NCI-H1417 (cell line): ENCODE measurements around the gene ECD.

Experiments
- DNase-seq, 3 experiments: peaks; one replicate each; lab custom pipeline; 2025; lab: John Stamatoyannopoulos, UW

Gene ECD

DNA sequence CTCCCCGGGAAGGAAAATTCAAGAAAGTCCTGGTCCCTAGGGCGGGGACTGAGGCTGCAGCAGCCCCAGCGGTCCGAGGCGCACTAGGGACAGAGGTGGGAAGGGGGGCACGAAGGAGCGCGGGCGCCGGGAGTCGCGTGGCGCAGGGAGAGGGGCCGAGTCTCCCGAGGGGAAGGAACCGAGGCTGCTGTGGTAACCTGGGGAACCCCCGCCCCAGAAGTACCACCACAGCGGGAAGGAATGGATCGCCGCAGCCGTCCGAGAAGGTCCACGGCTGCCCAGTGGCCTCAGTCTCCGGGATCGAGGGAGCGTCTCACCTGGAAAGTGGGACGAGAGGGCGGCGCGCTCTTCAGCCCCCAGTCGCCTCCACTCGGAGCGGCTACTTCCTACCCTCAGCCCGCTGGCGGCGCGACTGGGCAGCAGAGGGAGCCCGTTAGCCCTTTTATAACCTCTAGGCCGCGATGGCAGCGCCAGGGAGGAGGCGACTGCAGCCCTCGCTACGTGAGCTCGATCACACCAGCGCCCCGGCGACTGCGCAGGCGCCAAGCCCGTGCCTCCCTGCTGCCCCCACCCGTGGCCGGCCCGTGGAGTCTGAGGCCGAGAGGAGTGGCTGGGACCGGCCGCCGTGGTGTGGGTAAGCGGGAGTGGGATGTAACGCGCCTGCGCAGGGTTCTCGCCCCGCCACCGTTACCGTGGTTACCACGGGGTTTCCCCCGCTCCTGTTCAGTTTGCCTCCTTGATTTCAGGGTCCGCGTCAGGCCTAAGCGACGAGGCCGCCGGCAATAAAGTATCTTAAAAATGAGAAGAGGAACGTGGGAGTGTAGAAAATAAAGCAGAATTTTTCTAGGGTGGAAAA lies 71.1 kb downstream of the ECD start, which contains the start of gene P4HA1:
P4HA1 (minus strand) TSS at position 418 of the 856 bp plus-strand sequence. CDS start 21,983 bp downstream, outside the sequence.
- DNase-seq, result peak; percentile 86 to 96 (median 91)

DNA sequence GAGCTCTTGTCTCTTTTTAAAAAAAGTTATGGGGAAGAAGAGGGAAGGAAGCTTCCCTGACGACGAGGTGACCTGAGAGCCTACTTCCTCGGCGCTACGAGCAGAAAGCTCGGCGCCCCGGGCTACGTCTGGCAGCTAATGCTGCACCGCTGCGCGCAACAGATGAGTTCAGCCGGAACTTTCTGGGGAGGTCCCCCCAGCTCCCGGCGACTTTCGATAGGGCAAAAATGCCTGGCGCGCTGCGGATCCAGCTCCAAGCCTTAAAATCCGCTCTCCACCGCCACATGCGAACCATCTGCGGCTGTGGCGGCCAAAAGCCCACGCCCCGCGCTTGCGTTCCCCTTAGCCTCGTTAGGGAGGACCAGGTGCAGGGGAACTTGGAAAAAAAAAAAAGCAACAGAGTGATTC lies 71.8 kb downstream of the ECD start:
- peak; percentile 24 to 75 (median 59) for DNase-seq

DNA sequence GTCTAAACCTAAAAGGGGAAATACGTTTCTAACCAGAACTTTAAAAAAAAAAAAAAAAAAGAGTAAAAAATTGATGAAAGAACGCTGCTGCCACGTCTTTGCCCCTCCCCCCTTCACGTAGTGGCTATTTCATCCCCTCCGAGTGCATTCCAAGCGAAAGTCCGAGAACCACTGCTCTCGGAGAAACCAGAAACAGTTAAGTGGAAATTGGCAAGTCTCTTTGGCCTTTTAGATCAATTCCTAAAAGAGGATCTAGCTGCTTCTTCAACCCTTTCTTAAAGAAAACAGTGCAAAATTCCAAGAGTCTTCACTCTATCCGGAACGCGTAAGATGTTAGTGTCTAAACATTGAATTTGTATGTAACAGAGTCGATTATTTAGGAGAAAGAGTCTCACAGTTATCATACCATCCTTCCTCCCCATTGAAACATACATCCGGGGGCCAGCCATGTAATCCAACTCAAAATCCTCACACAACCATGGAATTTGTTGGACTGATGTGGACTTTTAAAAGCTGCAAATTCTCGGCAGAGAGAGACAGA lies 72.3 kb downstream of the ECD start:
- DNase-seq, result peak in 2 of 3 experiments; percentile 30 to 70

DNA sequence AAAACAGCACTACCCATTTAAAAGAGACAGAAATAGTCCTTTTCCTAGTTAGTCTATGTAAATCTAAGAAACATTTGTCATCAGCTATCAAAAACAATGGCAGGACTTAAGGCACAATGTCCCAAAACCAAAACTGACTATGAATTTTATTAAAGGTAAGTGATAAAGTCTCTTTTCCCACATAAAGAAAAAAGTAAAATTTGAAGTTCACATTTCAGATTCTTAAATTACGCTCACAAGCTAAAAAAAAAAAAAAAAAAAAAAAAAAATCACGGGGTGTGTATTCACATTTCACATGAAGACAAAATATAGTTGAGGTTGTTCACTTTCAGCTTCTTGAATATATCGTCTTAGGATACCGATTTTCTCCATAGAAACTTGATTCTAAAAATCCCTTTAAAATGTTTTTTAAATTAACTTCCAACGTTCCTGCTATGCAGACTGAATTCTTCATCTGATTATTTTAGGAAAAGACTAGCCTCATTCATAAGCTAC lies 72.8 kb downstream of the ECD start:
- no peak for DNase-seq

DNA sequence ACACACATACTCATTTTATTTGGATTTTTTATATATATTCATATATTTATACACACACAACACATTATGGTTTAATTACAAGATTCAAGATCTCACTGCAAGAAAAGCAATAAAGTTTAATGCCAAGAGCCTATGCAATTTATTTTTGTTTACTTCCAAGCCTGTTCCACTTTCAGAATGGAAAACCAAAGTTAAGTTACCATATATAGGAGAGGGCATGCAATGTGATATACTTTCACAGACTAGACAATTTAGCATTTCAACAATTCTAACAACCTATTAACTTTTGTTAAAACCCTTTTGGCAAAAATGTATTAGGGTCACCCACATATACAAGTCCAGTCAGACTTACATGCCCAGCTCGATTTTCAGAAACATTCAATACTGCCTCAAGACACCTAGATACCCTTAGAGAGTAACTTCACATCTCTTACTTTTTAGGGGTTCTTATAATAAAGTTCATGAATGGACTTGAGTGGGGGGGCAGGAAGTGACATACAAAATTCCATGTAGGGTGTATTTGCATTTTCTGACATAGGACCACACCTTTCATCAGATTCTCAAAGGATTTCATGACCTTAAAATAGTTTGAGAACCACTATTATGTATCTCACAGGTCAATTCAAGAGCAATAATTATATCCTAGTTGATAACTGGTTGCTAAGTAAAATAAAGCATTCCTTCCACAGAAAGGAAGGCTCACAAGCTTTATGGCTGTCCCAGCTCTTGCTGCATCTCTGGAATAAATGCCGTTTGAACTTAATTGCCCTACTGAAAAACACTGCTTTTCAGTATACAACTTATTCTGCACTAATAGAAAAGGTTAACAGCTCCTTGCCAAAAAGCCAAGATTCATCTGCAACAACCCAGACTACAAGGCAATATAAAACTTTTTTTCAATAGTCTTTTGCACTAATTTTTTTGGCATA lies 73.6 kb downstream of the ECD start:
- peak in 1 of 3 experiments; percentile 23 for DNase-seq

DNA sequence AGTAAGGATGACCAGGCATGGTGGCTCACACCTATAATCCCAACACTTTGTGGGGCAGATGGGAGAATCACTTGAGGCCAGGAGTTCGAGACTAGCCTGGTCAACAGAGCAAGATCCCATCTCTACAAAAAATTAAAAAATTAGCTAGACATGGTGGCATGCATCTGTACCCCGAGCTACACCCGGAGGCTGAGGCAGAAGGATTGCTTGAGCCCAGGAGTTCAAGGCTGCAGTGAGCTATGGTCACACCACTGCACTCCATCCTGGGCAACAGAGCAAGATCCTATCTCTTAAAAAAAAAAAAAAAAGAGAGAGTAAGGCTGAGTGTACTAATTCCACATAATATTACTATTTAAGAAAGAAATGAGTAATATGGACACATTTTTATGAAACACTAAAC lies 75.0 kb downstream of the ECD start:
- DNase-seq, result no peak

DNA sequence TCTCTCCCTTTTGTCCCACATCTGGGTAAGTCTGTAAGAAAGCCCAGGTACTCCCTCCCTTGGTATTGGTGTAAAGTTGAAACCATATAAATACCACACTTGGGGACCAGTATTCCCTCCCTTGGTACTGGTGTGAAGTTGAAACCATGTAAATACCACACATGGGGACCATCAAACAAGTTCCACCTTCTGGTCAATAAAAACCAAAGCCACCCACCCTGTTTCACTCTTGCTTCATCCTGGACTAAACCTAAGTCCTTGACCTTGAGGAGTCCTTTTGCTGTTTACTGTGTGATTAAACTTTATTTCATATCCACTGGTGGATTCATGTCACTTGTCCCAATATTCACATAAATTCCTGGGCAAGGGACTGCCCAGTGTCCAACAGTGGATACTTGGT lies 79.5 kb downstream of the ECD start:
- no peak for DNase-seq

DNA sequence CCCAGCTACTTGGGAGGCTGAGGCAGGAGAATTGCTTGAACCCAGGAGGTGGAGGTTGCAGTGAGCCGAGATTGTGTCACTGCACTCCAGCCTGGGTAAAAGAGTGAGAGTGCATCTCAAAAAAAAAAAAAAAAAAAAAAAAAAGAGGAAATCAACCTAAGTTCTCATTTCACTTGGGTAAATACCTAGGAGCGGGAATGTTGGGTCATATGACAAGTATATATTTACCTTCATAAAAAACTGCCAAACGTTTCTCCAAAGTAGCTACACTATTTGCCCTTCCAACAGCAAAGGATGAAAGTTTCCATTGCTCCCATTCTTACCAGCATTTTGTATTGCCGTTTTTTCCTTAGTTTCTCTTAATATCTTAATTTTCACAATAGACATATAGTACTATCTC lies 81.0 kb downstream of the ECD start:
- DNase-seq, result no peak

DNA sequence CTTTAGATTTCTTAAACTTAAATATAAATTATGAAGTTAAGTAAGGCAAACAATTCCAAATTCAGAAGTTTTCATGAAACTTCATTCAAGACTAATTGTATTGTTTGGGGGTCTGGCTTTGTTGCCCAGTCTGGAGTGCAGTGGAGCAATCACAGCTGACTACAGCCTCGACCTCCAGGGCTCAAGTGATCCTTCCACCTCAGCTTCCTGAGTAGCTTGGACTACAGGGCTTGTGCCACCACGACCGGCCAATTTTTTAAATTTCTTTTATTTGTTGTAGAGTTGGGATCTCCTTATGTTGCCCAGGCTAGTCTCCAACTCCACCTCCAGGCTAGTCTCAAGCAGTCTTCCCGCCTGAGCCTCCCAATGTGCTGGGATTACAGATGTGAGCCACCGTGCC lies 83.6 kb downstream of the ECD start:
- no peak for DNase-seq
